ENCODE data around the gene PGS1.

GRCh38 chr17:78417531-78417909, 39.1 kb downstream of the PGS1 start:
- TF ChIP-seq HDAC6 (IDR thresholded peaks at IDR 0.05; ENCODE audit: low read depth, low read length): no peak
- TF ChIP-seq POLR2AphosphoS5 (IDR thresholded peaks at IDR 0.05; ENCODE audit: low read depth, low read length): no peak
- TF ChIP-seq GABPA (IDR thresholded peaks at IDR 0.05; ENCODE audit: borderline replicate concordance, insufficient read depth, low read length): no peak
- no peak for TF ChIP-seq POLR2A (IDR thresholded peaks at IDR 0.05; ENCODE audit: control extremely low read depth in 1 of 2, low read depth in 2 of 2, low read length in 2 of 2)
- no peak for TF ChIP-seq EZH2 (IDR thresholded peaks at IDR 0.05; ENCODE audit: low read depth, low read length, severe bottlenecking)
- no peak for TF ChIP-seq RAD21 (IDR thresholded peaks at IDR 0.05 in 1 of 2, conservative IDR thresholded peaks at IDR 0.05 in 1 of 2; ENCODE audit: low read depth in 2 of 2, low read length in 2 of 2)
- TF ChIP-seq CTCF (IDR thresholded peaks at IDR 0.05; ENCODE audit: control extremely low read depth in 1 of 3, insufficient read depth in 1 of 3, low read depth in 1 of 3, low read length in 3 of 3): peak in 2 of 3 experiments; percentile 1 to 3; a peak in 2 of 4 replicates
- no peak for TF ChIP-seq CBX8 (IDR thresholded peaks at IDR 0.05; ENCODE audit: borderline replicate concordance, low read depth, low read length)
- TF ChIP-seq CHD1 (IDR thresholded peaks at IDR 0.05; ENCODE audit: low read depth, low read length): no peak
- no peak for TF ChIP-seq CEBPB (IDR thresholded peaks at IDR 0.05; ENCODE audit: low read depth, low read length)
- no peak for TF ChIP-seq MAX (IDR thresholded peaks at IDR 0.05)
